HL-60 (cell line): ENCODE data around the gene TMEM91.

ENCODE experiments used
- DNase-seq, 2 experiments: peaks; one replicate each; pipeline ENCODE4 v3.0.0-alpha.2; 2010 to 2020; ENCODE audit warnings: low read depth in 1 of 2, low spot score in 1 of 2
- H3K27ac ChIP-seq: fragments of 250-450 bp; sonication (Bioruptor Pico); replicated peaks from 2 replicates; pipeline ENCODE4 v1.5.1; 2020; ENCODE audit warnings: mild to moderate bottlenecking, moderate library complexity
- H3K27me3 ChIP-seq: fragments of 250-450 bp; sonication (Bioruptor Pico); 2 replicates; pipeline ENCODE4 v1.5.1; 2021; ENCODE audit warnings: mild to moderate bottlenecking, moderate library complexity; ENCODE audit not compliant: insufficient read depth, poor library complexity, severe bottlenecking
- H3K4me3 ChIP-seq: replicated peaks from 2 replicates; pipeline ENCODE4 v1.5.1; 2011; ENCODE audit warnings: mild to moderate bottlenecking, control low read depth, low read length; ENCODE audit not compliant: insufficient read depth
- CTCF ChIP-seq: IDR thresholded peaks from one replicate; pipeline ENCODE4 v1.5.1; 2011; ENCODE audit warnings: low read length, control low read depth, inconsistent platforms; ENCODE audit not compliant: insufficient read depth
- GABPA ChIP-seq: IDR thresholded peaks from 2 replicates; pipeline ENCODE4 v1.6.1; 2012; ENCODE audit warnings: low read depth
- POLR2AphosphoS5 ChIP-seq: IDR thresholded peaks from 2 replicates; pipeline ENCODE4 v1.6.1; 2012; ENCODE audit warnings: low read depth
- SPI1 ChIP-seq: IDR thresholded peaks from 2 replicates; pipeline ENCODE4 v1.6.1; 2012; ENCODE audit warnings: low read depth, mild to moderate bottlenecking, borderline replicate concordance
- TF ChIP-seq, protein P1 (sequence below): IDR thresholded peaks from 2 replicates; pipeline ENCODE4 v1.6.1; 2012; ENCODE audit warnings: low read depth; ENCODE audit not compliant: insufficient replicate concordance

Gene TMEM91

DNA sequence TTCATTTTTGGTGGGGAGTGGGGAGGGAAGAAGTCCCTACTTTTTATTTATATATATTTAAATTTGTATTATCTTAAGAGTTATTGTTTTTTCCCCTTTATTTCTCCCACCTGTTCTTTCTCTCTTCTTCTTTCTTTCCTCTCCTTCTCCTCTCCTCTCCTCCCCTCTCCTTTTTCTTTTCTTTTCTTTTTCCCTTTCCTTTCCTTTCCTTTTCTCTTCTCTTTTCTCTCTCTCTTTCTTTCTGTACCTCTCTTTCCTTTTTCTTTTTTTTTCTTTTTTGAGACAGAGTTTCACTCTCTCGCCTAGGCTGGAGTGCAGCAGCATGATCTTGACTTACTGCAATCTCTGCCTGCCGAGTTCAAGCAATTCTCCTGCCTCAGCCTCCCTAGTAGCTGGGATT, 23.2 kb downstream of the TMEM91 start:
- no peaks in the 10 kb centered on the region for H3K27me3 ChIP-seq
- TF ChIP-seq CTCF (no peak), SPI1 (no peak), GABPA (no peak), POLR2AphosphoS5 (no peak)
- TF ChIP-seq, protein P1, sequence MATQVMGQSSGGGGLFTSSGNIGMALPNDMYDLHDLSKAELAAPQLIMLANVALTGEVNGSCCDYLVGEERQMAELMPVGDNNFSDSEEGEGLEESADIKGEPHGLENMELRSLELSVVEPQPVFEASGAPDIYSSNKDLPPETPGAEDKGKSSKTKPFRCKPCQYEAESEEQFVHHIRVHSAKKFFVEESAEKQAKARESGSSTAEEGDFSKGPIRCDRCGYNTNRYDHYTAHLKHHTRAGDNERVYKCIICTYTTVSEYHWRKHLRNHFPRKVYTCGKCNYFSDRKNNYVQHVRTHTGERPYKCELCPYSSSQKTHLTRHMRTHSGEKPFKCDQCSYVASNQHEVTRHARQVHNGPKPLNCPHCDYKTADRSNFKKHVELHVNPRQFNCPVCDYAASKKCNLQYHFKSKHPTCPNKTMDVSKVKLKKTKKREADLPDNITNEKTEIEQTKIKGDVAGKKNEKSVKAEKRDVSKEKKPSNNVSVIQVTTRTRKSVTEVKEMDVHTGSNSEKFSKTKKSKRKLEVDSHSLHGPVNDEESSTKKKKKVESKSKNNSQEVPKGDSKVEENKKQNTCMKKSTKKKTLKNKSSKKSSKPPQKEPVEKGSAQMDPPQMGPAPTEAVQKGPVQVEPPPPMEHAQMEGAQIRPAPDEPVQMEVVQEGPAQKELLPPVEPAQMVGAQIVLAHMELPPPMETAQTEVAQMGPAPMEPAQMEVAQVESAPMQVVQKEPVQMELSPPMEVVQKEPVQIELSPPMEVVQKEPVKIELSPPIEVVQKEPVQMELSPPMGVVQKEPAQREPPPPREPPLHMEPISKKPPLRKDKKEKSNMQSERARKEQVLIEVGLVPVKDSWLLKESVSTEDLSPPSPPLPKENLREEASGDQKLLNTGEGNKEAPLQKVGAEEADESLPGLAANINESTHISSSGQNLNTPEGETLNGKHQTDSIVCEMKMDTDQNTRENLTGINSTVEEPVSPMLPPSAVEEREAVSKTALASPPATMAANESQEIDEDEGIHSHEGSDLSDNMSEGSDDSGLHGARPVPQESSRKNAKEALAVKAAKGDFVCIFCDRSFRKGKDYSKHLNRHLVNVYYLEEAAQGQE = no peak
- H3K4me3 ChIP-seq = no peak overlapping the region
- DNase-seq = no peak
- H3K27ac ChIP-seq = no peak overlapping the region

GRCh38 chr19:41401483-41401882, 25.1 kb downstream of the TMEM91 start:
- TF ChIP-seq CTCF (no peak), SPI1 (no peak), GABPA (no peak), POLR2AphosphoS5 (no peak)
- TF ChIP-seq, protein P1 = no peak

GRCh38 chr19:41402010-41402409, 25.7 kb downstream of the TMEM91 start:
- no peaks in the 10 kb centered on the region for H3K27me3 ChIP-seq
- H3K27ac ChIP-seq = no peak overlapping the region
- H3K4me3 ChIP-seq = no peak overlapping the region
- no peak for DNase-seq
- TF ChIP-seq, protein P1 = no peak
- TF ChIP-seq POLR2AphosphoS5 = no peak
- no peak for TF ChIP-seq CTCF
- no peak for TF ChIP-seq GABPA
- no peak for TF ChIP-seq SPI1

More at GRCh38 chr19:41401483-41401882, 25.1 kb downstream of the TMEM91 start:
- H3K27me3 ChIP-seq = no peaks in the 10 kb centered on the region
- H3K27ac ChIP-seq = no peak overlapping the region
- no peak for DNase-seq
- H3K4me3 ChIP-seq = no peak overlapping the region
